ENCODE results near the gene LRFN5. TPM values are rescaled to one million over a fixed set of nuclear protein-coding genes. Genes with fewer than 3 reads are reported as not detected.

The LRFN5 gene
- total RNA-seq, 1 donor from 2014 or later = 0.11 TPM

DNA sequence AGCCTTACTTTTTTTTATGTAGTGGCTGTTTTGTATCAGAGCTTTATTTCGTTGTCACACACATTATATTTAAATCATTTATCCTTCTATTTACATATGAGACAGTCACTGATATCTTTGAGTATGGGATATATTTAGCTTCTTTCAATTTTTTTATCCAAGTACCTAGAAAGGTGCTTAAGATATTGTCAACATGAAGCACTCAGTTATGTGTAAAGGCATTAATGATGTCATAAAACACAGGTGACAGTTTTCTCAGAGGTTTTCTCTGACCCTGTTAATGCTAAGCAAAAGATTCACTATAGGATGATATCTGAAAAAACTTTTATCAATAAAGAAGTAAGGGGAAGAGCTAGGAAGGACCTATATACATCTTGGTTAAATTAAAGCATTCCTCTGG is 23.2 kb downstream of the LRFN5 start:
- DNase-seq (ENCODE audit: low spot score in 2 of 2) = no peak
- H3K4me3 ChIP-seq = no peak overlapping the region
- intact Hi-C loops (cut with DNase I) = no loop called here

DNA sequence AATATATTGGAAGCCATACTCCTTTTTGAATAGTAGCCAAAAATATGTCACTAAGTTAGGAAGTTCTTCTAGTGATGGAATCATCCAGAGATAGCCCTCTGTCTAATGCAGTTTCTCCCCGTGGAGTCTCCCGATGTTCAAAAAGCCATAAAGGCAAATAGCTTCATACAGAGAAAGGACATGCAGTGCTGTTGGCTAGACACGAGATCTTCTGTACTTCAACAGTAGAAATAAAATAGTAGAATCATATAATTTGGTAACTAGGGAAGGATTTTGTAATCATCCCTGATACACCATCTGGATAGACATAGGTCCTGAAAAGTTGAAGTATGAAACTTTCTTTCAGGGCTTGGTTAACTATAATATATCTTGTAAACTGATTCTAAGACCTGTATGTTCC is 27.6 kb downstream of the LRFN5 start:
- no peaks in the 10 kb centered on the region for H3K4me1 ChIP-seq
- no peaks in the 10 kb centered on the region for H3K9me3 ChIP-seq
- no peaks in the 10 kb centered on the region for H3K27me3 ChIP-seq
- no peak for DNase-seq (ENCODE audit: low spot score in 2 of 2)
- no peak overlapping the region for H3K27ac ChIP-seq
- intact Hi-C loops (cut with DNase I) = no loop called here
- H3K4me3 ChIP-seq = no peak overlapping the region
- TF ChIP-seq, protein P1, sequence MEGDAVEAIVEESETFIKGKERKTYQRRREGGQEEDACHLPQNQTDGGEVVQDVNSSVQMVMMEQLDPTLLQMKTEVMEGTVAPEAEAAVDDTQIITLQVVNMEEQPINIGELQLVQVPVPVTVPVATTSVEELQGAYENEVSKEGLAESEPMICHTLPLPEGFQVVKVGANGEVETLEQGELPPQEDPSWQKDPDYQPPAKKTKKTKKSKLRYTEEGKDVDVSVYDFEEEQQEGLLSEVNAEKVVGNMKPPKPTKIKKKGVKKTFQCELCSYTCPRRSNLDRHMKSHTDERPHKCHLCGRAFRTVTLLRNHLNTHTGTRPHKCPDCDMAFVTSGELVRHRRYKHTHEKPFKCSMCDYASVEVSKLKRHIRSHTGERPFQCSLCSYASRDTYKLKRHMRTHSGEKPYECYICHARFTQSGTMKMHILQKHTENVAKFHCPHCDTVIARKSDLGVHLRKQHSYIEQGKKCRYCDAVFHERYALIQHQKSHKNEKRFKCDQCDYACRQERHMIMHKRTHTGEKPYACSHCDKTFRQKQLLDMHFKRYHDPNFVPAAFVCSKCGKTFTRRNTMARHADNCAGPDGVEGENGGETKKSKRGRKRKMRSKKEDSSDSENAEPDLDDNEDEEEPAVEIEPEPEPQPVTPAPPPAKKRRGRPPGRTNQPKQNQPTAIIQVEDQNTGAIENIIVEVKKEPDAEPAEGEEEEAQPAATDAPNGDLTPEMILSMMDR (IDR thresholded peaks at IDR 0.05) = no peak
- no peaks in the 10 kb centered on the region for H3K36me3 ChIP-seq

More for the DNA sequence above, 23.2 kb downstream of the LRFN5 start:
- TF ChIP-seq, protein P1 (IDR thresholded peaks at IDR 0.05) = no peak
- no peak overlapping the region for H3K27ac ChIP-seq
- H3K36me3 ChIP-seq = no peaks in the 10 kb centered on the region
- no peaks in the 10 kb centered on the region for H3K27me3 ChIP-seq
- no peaks in the 10 kb centered on the region for H3K9me3 ChIP-seq
- no peaks in the 10 kb centered on the region for H3K4me1 ChIP-seq

- Histone ChIP-seq H3K9me3 (no peaks in the 10 kb centered on the region), H3K4me1 (no peaks in the 10 kb centered on the region), H3K4me3 (no peak overlapping the region), H3K27me3 (no peaks in the 10 kb centered on the region), H3K36me3 (no peaks in the 10 kb centered on the region), H3K27ac (no peak overlapping the region)
- TF ChIP-seq, protein P1 (IDR thresholded peaks at IDR 0.05) = no peak
- DNase-seq (ENCODE audit: low spot score in 2 of 2) = no peak
- intact Hi-C loops (cut with DNase I) = no loop called here
These were observed 30.1 kb downstream of the LRFN5 start for GRCh38 chr14:41636492-41637392.

GRCh38 chr14:41641690-41642089 is 35.0 kb downstream of the LRFN5 start:
- intact Hi-C loops (cut with DNase I) = no loop called here
- Histone ChIP-seq H3K27ac (no peak overlapping the region), H3K4me3 (no peak overlapping the region), H3K27me3 (no peaks in the 10 kb centered on the region), H3K4me1 (no peaks in the 10 kb centered on the region), H3K36me3 (no peaks in the 10 kb centered on the region), H3K9me3 (no peaks in the 10 kb centered on the region)
- TF ChIP-seq, protein P1 (IDR thresholded peaks at IDR 0.05) = no peak
- no peak for DNase-seq (ENCODE audit: low spot score in 2 of 2)

- Histone ChIP-seq H3K36me3 (no peaks in the 10 kb centered on the region), H3K9me3 (no peaks in the 10 kb centered on the region), H3K27me3 (no peaks in the 10 kb centered on the region), H3K4me1 (no peaks in the 10 kb centered on the region), H3K27ac (no peak overlapping the region), H3K4me3 (no peak overlapping the region)
- intact Hi-C loops (cut with DNase I) = no loop called here
- no peak for DNase-seq (ENCODE audit: low spot score in 2 of 2)
- TF ChIP-seq, protein P1 (IDR thresholded peaks at IDR 0.05) = no peak
These were observed 35.7 kb downstream of the LRFN5 start for GRCh38 chr14:41642367-41642766.
